SK-N-SH (cell line): ENCODE data around the gene TP73.

Source experiments
- CTCF ChIP-seq: fragments of 200-600 bp; sonication (generic); IDR thresholded peaks from 2 replicates; pipeline ENCODE4 v1.6.1; 2017; ENCODE audit warnings: antibody characterized with exemption, mild to moderate bottlenecking, moderate library complexity
- EZH2phosphoT487 ChIP-seq: fragments of 200-600 bp; sonication (generic); IDR thresholded peaks from 2 replicates; pipeline ENCODE4 v1.6.1; 2017; ENCODE audit warnings: low read depth, mixed run types, mild to moderate bottlenecking, antibody characterized with exemption, moderate library complexity, borderline replicate concordance
- POLR2AphosphoS5 ChIP-seq: IDR thresholded peaks from 2 replicates; pipeline ENCODE4 v1.6.1; 2012; ENCODE audit warnings: low read depth, low read length
- RFX5 ChIP-seq: IDR thresholded peaks from 2 replicates; pipeline ENCODE4 v1.6.1; 2012; ENCODE audit warnings: mild to moderate bottlenecking, improper control_type of control experiment, low read length
- TAF1 ChIP-seq: IDR thresholded peaks from 2 replicates; pipeline ENCODE4 v1.6.1; 2012; ENCODE audit warnings: low read depth, mild to moderate bottlenecking, low read length, moderate library complexity, borderline replicate concordance
- YY1 ChIP-seq: IDR thresholded peaks from 2 replicates; pipeline ENCODE4 v1.4.0; 2012; ENCODE audit warnings: low read depth, mild to moderate bottlenecking
- ZBTB33 ChIP-seq: IDR thresholded peaks from 2 replicates; pipeline ENCODE4 v1.4.0; 2012; ENCODE audit warnings: low read depth, borderline replicate concordance

- no peak for TF ChIP-seq POLR2AphosphoS5
- TF ChIP-seq ZBTB33 = no peak
- no peak for TF ChIP-seq CTCF
- TF ChIP-seq EZH2phosphoT487 = no peak
- no peak for TF ChIP-seq TAF1
- TF ChIP-seq RFX5 = no peak
- TF ChIP-seq YY1 = no peak
These were observed 1.0 kb upstream of the TP73 start for GRCh38 chr1:3651026-3651929.
